OCI-M2 (cell line): ENCODE measurements around the gene GARIN5B.
"Not testable (repeated sequence)": the region's sequence is repeated elsewhere in the genome, so short reads cannot be mapped to it uniquely, and the experiment has no call there.

Experiments
- DNase-seq: peaks from one replicate; lab custom pipeline; 2025; ENCODE audit not compliant: unreplicated experiment; lab: John Stamatoyannopoulos, UW

The GARIN5B gene

GRCh38 chr19:55352040-55352439 lies 11.0 kb downstream of the GARIN5B start:
- no peak for DNase-seq

- no peak for DNase-seq
Observed at GRCh38 chr19:55350620-55351315, 12.3 kb downstream of the GARIN5B start.

- no peak for DNase-seq
Observed at GRCh38 chr19:55348317-55349034, 14.6 kb downstream of the GARIN5B start.

- no peak for DNase-seq
Observed at GRCh38 chr19:55347442-55348009, 15.5 kb downstream of the GARIN5B start.

GRCh38 chr19:55346725-55347441 lies 16.2 kb downstream of the GARIN5B start:
- no peak for DNase-seq

- DNase-seq = no peak
Observed at GRCh38 chr19:55345818-55346724, 17.0 kb downstream of the GARIN5B start.

GRCh38 chr19:55345101-55345817 lies 17.8 kb downstream of the GARIN5B start:
- no peak for DNase-seq

GRCh38 chr19:55344444-55344843 lies 18.6 kb downstream of the GARIN5B start:
- DNase-seq = no peak

- DNase-seq = no peak
Observed at GRCh38 chr19:55341595-55342531, 21.2 kb downstream of the GARIN5B start.

GRCh38 chr19:55341171-55341588 lies 21.9 kb downstream of the GARIN5B start:
- no peak for DNase-seq

- no peak for DNase-seq
Observed at GRCh38 chr19:55340784-55341147, 22.3 kb downstream of the GARIN5B start.

- no peak for DNase-seq
Observed at GRCh38 chr19:55339889-55340783, 22.9 kb downstream of the GARIN5B start.

- peak; percentile 99 for DNase-seq
Observed at GRCh38 chr19:55339105-55339888, 23.8 kb downstream of the GARIN5B start, which contains the start of gene KMT5C. KMT5C (plus strand) TSS chr19:55339876; CDS start chr19:55341937, 2,061 bp downstream.

GRCh38 chr19:55336101-55336500 lies 27.0 kb downstream of the GARIN5B start:
- no peak for DNase-seq

GRCh38 chr19:55333870-55334269 lies 29.2 kb downstream of the GARIN5B start:
- DNase-seq = no peak

GRCh38 chr19:55329791-55330190 lies 33.3 kb downstream of the GARIN5B start:
- DNase-seq = not testable (repeated sequence)

GRCh38 chr19:55328774-55329318 lies 34.2 kb downstream of the GARIN5B start:
- DNase-seq = not testable (repeated sequence)
